ENCODE measurements around the gene EIF4E1B.

Gene EIF4E1B

DNA sequence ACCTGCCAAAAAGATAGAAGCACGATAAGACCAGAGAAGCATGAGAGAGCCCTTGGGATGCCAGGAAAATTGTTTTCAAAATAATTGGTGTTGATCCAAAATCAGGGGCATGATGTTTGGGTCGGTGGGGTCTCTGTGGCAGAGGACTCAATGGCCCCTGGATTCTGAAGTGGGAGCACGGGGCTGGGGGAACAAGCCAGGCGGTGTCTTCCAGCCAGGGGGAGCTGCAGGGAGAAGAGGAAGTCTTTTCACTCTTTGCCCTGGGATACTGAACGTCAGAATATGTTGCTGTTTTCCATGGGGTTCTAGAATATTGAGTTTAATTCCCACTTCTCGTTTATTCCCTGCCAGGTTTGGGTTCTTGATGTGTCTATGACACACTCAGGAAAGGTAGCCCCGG is 37.2 kb downstream of the EIF4E1B start:
- DNase-seq = no peak

DNA sequence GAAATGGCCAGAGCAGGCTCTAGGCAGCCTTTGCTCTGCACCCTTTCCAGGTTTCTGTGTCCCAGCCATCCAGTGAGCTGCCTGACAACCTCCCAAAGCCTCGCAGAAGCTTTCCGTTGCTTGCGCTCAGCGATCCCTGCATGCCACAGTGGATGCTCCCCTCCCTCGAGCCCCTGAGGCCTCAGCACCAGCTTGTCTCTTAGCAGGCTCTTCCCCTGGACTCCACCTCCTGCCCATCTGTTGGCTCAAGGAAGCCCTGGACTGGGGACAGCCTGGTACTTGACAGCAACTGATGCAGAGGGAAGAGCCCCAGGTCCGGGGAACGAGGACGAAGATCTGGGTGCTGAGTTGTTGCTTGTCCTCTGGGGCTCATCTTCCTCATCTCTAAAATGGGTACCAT is 40.0 kb downstream of the EIF4E1B start:
- no peak for DNase-seq

DNA sequence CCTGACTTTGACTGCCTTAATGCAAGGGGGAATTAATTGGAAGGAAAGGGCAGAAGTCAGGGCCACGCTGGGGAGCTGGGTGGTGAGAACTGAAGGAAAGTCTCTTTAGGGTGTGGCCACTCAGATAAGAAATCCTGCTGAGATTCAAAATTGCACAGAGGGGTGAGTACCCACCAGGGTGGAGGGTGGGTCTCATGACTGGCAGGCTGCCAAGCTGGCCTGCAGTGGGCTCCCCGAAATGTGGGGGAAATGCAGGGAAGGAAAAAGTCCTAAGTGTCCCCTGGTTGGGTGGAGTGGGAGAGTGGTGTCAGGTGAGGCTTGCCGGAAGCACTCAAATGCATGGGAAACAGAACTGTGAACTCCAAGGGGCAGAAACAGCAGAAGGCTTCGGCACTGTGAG is 40.9 kb downstream of the EIF4E1B start:
- no peak for DNase-seq

GRCh38 chr5:176671890-176672747 is 41.6 kb downstream of the EIF4E1B start:
- DNase-seq = no peak

DNA sequence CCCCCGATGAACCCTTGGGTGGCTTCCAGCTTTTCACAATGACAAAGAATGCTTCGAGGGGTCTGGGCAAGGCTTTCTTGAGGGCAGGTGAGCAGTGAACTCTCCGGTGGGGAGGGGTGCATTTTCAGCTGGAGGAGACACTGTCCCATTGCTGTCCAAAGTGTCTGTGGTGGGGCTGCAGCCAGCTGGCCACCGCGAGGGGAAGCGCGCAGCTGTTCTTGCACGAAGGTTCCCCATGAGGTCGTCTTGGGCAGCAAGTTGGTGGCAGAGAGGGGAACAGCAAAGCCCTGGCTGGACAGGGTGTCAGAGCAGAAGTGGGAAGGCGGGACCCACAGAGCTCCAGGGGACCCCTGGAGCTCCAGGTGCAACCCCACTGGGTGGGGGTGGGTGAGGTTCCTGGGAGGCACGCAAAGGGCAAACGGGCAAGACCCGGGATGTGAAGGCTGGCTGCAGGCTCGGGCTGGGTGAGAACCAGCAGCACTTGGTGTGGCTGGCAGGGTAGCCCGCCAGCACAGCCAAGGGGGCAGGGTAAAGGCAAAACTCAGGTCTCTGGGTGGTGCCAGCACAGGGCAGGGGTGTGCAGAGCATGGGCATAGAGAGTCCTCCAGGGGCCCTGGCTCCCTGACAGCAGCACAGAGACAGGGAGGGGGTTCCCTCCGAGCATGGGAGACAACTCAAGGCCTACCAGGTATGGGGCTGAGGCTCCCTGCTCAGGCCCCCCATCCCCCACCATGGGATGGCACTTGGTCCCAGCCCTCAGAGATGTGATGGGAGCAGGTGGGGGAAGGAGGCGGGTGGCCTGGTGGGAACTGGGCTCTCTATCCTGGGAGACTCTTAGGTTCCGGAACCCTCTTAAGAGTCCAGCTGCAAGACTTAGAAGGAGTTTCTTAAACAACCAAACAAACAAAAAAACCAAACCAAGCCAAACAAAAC is 43.4 kb downstream of the EIF4E1B start:
- no peak for DNase-seq

DNA sequence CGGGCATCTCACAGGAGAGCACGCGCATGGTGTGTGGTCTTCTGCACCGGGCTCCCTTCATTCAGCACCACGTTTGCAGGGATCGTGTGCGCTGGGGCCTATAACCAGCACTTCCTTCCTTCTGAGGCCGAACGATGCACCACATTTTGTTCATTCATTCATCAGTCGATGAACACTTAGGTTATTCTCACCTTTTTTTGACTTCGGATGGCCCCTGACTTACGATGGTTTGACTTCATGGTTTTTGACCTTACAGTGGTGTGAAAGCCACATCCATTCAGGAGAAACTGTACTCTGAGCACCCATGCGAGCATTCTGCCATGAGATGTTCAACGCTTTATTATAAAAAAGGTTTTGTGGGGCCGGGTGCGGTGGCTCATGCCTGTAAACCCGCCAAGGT is 44.3 kb downstream of the EIF4E1B start:
- no peak for DNase-seq

DNA sequence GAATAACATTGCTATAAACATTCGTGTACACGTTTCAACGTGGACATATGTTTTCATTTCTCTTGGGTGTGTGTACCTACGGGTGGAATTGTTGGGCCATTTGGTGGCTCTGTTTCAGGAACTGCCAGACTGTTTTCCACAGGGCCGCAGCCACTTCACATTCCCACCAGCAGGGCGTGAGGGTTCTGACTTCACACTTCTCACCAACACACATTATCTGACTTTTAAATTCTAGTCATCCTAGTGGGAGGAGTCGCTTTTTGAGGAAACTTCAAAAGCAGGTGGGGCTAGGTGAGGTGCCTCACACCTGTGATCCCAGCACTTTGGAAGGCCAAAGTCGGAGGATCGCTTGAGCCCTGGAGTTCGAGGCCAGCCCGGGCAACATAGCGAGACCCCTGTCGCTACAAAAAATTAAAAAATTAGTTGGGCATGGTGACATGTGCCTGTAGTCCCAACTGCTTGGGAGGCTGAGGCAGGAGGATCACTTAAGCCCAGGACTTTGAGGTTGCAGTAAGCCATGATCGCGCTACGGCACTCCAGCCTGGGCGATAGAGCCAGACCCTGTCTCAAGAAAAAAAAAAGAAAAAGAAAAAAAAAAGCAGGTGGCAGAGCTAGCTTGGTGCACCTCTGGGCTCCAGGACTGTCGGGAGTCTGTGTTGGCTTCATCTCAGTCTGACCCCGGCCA is 45.3 kb downstream of the EIF4E1B start:
- DNase-seq = no peak

DNA sequence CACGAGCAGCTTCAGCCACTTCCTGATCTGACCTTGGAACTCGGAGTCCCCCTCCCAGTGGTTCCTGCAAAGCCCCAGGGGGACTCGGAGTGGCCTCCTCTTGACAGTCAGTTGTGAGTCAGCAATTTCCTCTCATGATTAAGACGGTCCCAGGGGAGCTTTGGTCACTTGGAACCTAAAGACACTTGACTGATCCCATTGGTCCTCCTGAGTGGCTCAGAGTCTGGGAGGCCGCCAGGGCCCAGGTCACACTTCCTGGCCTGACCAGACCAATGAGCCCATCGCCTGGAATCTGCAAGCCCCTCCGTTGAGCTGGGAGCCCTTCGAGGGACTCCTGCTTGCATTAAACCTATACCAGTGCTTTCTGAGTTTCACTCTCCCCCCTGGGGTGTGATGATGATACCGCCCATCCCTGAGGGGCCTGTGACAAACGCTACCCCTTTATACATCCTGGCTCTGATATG is 45.9 kb downstream of the EIF4E1B start:
- DNase-seq = no peak

DNA sequence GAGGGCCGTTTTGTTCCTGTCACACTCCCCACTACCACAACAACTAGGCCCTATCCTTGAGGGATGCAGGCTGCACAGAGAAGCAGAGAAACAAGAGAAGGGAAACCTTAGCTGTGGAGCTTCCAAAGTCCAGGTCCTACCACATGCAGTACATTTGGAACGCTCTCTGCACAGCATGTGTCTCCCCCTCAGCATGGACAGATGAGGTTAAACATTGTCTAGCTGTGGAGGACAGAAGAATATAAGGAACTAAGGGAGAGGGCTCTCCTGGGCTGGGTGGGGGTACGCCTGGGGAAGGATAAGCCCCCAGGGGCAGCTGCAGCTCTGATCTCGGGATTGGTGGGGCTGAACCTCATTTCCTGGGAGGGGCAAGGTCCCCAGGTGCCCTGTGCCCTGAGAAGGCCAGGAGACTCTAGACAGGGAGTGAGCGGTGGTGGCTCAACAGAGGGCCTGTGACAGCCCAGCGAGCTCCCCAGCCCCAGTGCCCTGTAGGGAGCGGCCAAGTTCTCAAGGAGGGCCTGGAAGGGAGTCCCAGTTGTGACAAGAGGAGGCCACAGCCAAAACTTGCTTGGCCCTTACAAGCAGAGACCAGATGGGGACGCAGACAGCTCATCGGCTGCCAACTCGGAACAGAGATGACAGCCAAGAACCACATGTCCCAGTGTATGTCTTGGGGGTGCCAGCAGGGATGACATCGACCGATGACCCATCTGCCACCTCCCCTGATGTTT is 46.9 kb downstream of the EIF4E1B start:
- DNase-seq = no peak

- DNase-seq = no peak
Measured at GRCh38 chr5:176678584-176678983, 48.1 kb downstream of the EIF4E1B start.

- no peak for DNase-seq
Measured at GRCh38 chr5:176679365-176680225, 49.1 kb downstream of the EIF4E1B start.

GRCh38 chr5:176680226-176680563 is 49.7 kb downstream of the EIF4E1B start:
- DNase-seq = no peak

- DNase-seq = no peak
Measured at GRCh38 chr5:176682016-176682531, 51.6 kb downstream of the EIF4E1B start.

GRCh38 chr5:176685010-176685409 is 54.5 kb downstream of the EIF4E1B start:
- no peak for DNase-seq

GRCh38 chr5:176687247-176687646 is 56.8 kb downstream of the EIF4E1B start:
- DNase-seq = no peak

GRCh38 chr5:176687881-176688280 is 57.4 kb downstream of the EIF4E1B start:
- no peak for DNase-seq

DNA sequence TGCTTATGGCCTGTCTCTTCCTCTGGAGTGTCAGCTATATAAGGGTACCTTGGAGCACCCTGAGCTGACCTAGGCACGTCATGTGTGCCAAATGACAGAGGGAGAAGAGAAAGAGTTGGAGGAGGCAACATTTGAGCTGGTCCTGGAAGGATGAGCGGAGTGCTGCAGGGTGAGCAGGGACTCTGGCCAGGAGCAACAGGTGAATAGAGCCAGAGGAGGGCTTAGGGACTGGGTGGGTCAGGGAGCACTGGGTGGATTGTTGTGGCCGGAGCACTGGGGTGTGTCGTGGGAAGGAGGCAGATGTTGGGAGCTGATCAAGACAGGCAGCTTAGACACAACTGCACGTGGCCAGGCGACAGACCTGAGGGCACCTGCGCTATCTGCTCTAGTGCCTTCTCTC is 60.4 kb downstream of the EIF4E1B start:
- no peak for DNase-seq

- DNase-seq = no peak
Measured at GRCh38 chr5:176691524-176691923, 61.0 kb downstream of the EIF4E1B start.

- DNase-seq = no peak
Measured at GRCh38 chr5:176692326-176692725, 61.9 kb downstream of the EIF4E1B start.

DNA sequence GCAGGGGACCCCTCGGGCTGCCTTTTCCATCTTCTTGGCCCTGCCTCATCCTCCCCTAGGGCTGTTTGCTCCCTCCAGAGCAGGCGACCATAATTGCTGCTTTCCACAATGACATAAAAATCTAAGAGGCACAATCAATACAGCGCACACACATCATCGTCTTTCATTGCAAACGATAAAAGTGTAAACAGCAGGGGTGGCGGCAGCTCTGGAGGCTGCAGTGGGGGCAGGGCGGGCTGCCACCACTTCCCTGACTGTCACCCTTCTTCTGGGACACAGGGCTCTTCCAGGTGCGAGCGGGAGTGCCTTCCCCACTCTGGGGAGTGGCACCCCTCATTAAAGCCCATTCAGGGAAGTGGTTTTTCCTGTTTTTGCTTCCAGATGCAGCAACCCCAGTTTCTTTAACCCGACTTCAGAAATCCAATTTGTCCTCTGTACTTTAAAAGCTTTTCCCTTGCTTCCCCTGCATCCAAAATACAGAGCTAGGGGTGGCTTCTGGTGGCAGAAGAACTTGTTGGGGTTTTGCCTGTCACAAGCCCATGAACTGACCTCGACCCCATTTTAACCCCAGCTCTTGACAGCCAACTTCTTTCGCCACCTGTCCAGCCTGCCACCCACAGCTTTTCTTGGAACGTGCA is 62.5 kb downstream of the EIF4E1B start:
- DNase-seq = no peak

- DNase-seq = peak; percentile 28
Measured at GRCh38 chr5:176693477-176693851, 63.0 kb downstream of the EIF4E1B start.
